HepG2 (cell line): ENCODE data around the gene SDE2.

Source experiments
- BHLHE40 ChIP-seq: IDR thresholded peaks from 2 replicates; pipeline ENCODE4 v1.6.1; 2011; ENCODE audit warnings: low read length, improper control_type of control experiment
- BRD4 ChIP-seq: sonication (generic); formaldehyde crosslinking; IDR thresholded peaks from 2 replicates; pipeline ENCODE4 v1.4.0; 2020; ENCODE audit warnings: missing genetic modification reagents
- CC2D1A ChIP-seq: sonication (generic); formaldehyde crosslinking; IDR thresholded peaks from 2 replicates; pipeline ENCODE4 v1.8.1; 2023; ENCODE audit warnings: mild to moderate bottlenecking, missing genetic modification reagents
- EHMT2 ChIP-seq: fragments of 200-600 bp; sonication (generic); IDR thresholded peaks from 2 replicates; pipeline ENCODE4 v1.7.0; 2017; ENCODE audit warnings: antibody characterized with exemption, low read depth, low read length, borderline replicate concordance
- GPN1 ChIP-seq: sonication (generic); formaldehyde crosslinking; IDR thresholded peaks from 2 replicates; pipeline ENCODE4 v1.5.1; 2020; ENCODE audit warnings: missing genetic modification reagents, borderline replicate concordance
- NFATC3 ChIP-seq: sonication (generic); formaldehyde crosslinking; IDR thresholded peaks from 2 replicates; pipeline ENCODE4 v1.5.1; 2020; ENCODE audit warnings: mild to moderate bottlenecking, missing genetic modification reagents
- SAP130 ChIP-seq: IDR thresholded peaks from 2 replicates; pipeline ENCODE4 v1.6.1; 2016; ENCODE audit warnings: low read depth
- TBP ChIP-seq: sonication (generic); formaldehyde crosslinking; IDR thresholded peaks from 2 replicates; pipeline ENCODE4 v1.5.0; 2020; ENCODE audit warnings: missing genetic modification reagents
- TCF7 ChIP-seq: sonication (generic); IDR thresholded peaks from 2 replicates; pipeline ENCODE4 v1.6.1; 2016; ENCODE audit warnings: antibody characterized with exemption, low read depth
- ZBTB7A ChIP-seq: sonication (generic); formaldehyde crosslinking; IDR thresholded peaks from 2 replicates; pipeline ENCODE4 v1.8.0; 2022; ENCODE audit warnings: mild to moderate bottlenecking, missing genetic modification reagents
- ZNF598 ChIP-seq: sonication (generic); formaldehyde crosslinking; IDR thresholded peaks from 2 replicates; pipeline ENCODE4 v1.5.1; 2020; ENCODE audit warnings: mild to moderate bottlenecking, missing genetic modification reagents, borderline replicate concordance
- TF ChIP-seq, protein P1 (sequence below): IDR thresholded peaks from 2 replicates; pipeline ENCODE4 v1.6.1; 2016; ENCODE audit warnings: missing compliant biosample characterization, missing genetic modification reagents, borderline replicate concordance
- TF ChIP-seq, protein P2 (sequence below): sonication (generic); formaldehyde crosslinking; IDR thresholded peaks from 2 replicates; pipeline ENCODE4 v1.4.0; 2020; ENCODE audit warnings: low read depth, missing genetic modification reagents
- TF ChIP-seq, protein P3 (sequence below): sonication (generic); formaldehyde crosslinking; IDR thresholded peaks from 2 replicates; pipeline ENCODE4 v1.4.0; 2020; ENCODE audit warnings: missing genetic modification reagents

DNA sequence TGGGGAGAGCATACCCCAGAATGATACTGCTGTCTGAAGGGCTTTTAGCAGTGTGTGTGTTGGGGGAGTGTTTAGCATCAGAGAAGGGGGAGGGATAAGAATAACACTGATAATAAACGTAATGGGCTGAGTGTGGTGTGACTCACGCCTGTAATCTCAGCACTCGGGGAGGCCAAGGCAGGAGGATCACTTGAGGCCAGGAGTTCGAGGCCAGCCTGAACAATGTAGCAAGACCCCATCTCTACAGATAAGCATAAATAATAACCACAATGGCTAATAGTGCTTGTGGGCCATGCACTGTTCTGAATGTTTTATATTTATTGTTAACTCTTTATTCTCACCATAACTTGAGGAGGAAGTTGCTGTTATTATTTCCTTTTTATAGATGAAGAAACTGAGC lies 55.6 kb downstream of the SDE2 start:
- TF ChIP-seq ZBTB7A (CRISPR knock-in tag) (no peak), CC2D1A (CRISPR knock-in tag) (no peak), EHMT2 (no peak), ZNF598 (CRISPR knock-in tag) (no peak), BHLHE40 (no peak), TCF7 (no peak), GPN1 (no peak), BRD4 (no peak), NFATC3 (no peak), TBP (CRISPR knock-in tag) (no peak), SAP130 (no peak)
- TF ChIP-seq, protein P1, sequence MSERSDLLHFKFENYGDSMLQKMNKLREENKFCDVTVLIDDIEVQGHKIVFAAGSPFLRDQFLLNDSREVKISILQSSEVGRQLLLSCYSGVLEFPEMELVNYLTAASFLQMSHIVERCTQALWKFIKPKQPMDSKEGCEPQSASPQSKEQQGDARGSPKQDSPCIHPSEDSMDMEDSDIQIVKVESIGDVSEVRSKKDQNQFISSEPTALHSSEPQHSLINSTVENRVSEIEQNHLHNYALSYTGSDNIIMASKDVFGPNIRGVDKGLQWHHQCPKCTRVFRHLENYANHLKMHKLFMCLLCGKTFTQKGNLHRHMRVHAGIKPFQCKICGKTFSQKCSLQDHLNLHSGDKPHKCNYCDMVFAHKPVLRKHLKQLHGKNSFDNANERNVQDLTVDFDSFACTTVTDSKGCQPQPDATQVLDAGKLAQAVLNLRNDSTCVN (CRISPR knock-in tag): no peak
- TF ChIP-seq, protein P2, sequence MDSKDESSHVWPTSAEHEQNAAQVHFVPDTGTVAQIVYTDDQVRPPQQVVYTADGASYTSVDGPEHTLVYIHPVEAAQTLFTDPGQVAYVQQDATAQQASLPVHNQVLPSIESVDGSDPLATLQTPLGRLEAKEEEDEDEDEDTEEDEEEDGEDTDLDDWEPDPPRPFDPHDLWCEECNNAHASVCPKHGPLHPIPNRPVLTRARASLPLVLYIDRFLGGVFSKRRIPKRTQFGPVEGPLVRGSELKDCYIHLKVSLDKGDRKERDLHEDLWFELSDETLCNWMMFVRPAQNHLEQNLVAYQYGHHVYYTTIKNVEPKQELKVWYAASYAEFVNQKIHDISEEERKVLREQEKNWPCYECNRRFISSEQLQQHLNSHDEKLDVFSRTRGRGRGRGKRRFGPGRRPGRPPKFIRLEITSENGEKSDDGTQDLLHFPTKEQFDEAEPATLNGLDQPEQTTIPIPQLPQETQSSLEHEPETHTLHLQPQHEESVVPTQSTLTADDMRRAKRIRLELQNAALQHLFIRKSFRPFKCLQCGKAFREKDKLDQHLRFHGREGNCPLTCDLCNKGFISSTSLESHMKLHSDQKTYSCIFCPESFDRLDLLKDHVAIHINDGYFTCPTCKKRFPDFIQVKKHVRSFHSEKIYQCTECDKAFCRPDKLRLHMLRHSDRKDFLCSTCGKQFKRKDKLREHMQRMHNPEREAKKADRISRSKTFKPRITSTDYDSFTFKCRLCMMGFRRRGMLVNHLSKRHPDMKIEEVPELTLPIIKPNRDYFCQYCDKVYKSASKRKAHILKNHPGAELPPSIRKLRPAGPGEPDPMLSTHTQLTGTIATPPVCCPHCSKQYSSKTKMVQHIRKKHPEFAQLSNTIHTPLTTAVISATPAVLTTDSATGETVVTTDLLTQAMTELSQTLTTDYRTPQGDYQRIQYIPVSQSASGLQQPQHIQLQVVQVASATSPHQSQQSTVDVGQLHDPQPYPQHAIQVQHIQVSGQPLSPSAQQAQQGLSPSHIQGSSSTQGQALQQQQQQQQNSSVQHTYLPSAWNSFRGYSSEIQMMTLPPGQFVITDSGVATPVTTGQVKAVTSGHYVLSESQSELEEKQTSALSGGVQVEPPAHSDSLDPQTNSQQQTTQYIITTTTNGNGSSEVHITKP (CRISPR knock-in tag): no peak
- TF ChIP-seq, protein P3, sequence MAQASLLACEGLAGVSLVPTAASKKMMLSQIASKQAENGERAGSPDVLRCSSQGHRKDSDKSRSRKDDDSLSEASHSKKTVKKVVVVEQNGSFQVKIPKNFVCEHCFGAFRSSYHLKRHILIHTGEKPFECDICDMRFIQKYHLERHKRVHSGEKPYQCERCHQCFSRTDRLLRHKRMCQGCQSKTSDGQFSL (CRISPR knock-in tag): no peak
